Measurements from ENCODE around the gene CD82.
A peak's percentile ranks its signal among the peaks of the same experiment; 100 is the strongest.

CD82 gene

DNA sequence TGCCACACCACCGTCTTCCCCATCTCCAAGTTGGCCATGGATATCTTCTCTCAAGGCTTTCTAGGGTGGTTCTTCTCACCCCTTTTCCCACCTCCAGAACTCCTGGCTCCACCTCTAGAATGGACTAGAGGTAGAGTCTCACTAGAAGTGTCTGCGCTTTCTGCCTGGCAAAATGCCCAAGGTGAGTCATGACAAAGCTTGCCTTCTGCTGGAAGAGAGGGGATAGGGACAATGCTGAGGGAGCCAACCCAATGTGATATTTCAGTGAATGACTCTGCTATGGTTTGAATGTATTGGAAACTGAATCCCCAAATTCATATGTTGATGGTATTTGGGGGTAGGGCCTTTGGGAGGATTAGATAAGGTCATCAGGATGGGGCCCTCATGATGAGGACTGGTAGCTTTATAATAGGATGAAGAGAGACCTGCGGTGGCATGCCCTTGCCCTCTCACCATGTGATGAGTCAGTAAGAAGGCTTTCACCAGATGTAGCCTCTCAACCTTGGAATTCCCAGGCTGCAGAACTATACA, 4.1 kb upstream of the CD82 start:
- no peak for DNase-seq (ENCODE audit: low read depth)
- no peak for TF ChIP-seq CTCF (IDR thresholded peaks at IDR 0.05; ENCODE audit: control insufficient read depth, insufficient read depth, low read depth, low read length, missing control alignments)
- no peak overlapping the region for H3K4me3 ChIP-seq (ENCODE audit: control insufficient read depth, low read depth, low read length)

DNA sequence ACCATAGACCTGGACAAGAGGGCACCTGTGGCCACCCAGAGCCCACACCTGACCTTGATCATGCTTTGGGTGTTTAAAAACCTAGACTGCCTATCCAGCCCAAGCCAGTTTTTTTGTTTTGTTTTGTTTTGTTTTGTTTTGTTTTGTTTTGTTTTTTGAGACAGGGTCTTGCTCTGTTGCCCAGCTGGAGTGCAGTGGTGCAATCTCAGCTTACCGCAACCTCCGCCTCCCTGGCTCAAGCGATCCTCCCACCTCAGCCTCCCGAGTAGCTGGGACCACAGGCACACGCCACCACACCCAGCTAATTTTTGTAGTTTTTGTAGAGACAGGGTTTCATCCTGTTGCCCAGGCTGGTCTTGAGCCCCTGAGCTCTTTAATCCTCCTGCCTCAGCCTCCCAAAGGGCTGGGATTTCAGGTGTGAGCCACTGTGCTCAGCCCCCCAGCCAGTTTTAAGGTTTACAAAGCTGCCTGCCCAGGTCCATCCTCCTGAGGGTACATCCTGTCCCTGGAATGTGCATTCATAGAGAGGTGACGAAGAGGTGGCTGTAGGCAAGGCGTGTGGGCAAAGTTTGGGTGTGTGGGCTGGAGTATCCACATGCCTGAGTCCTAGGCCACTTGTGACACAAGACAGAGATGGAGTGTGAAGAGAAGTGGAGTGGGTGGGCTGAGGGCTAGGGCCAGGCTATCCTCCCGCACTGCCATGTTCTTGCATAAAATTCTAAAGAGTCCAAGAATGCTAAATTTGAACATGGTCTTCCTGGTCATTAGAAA, 3.3 kb upstream of the CD82 start:
- no peak for TF ChIP-seq CTCF (IDR thresholded peaks at IDR 0.05; ENCODE audit: control insufficient read depth, insufficient read depth, low read depth, low read length, missing control alignments)
- H3K4me3 ChIP-seq (ENCODE audit: control insufficient read depth, low read depth, low read length) = no peak overlapping the region
- DNase-seq (ENCODE audit: low read depth) = no peak

- no peak for TF ChIP-seq CTCF (IDR thresholded peaks at IDR 0.05; ENCODE audit: control insufficient read depth, insufficient read depth, low read depth, low read length, missing control alignments)
- no peak overlapping the region for H3K4me3 ChIP-seq (ENCODE audit: control insufficient read depth, low read depth, low read length)
- no peak for DNase-seq (ENCODE audit: low read depth)
Observed at GRCh38 chr11:44562845-44563460, 2.5 kb upstream of the CD82 start.

DNA sequence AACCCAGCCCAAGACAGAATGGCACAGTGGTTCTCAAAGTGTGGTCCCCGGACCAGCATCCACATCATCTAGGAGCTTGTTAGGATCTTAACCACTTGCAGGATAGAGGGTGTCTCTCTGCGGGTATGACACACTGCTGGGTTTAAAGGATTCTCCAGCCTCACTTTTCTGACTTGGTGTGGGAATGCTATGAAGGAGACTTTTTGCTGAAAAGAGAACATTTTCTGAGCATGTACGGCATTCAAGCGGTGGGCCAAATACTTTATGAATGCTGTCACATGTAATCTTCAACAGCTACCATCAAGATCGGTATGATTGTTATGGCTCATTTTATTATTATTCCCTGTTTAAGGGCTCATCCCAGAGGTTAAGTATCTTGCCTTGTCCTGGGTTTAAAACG, 1.8 kb upstream of the CD82 start:
- peak; percentile 47 for DNase-seq (ENCODE audit: low read depth)
- no peak overlapping the region for H3K4me3 ChIP-seq (ENCODE audit: control insufficient read depth, low read depth, low read length)
- TF ChIP-seq CTCF (IDR thresholded peaks at IDR 0.05; ENCODE audit: control insufficient read depth, insufficient read depth, low read depth, low read length, missing control alignments) = no peak

DNA sequence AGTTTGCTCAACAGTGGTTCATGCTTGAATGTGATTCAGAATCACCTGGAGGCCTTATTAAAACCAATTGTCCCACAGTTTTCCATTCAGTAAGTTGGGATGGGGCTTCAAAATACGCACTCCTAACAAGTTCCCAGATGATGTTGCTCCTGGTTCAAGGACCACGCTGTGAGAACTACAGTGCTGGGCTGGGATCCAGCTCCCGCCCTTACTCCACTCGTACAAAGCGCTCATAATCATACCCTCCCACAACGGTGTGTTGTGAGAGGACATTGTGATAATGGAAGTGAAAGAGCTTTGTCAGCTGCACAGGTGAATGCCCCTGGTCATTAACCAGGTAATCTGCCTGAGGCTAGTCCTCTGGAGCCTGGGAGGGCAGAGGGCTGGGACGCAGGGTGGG, 1.3 kb upstream of the CD82 start:
- no peak for DNase-seq (ENCODE audit: low read depth)
- H3K4me3 ChIP-seq (ENCODE audit: control insufficient read depth, low read depth, low read length) = no peak overlapping the region
- no peak for TF ChIP-seq CTCF (IDR thresholded peaks at IDR 0.05; ENCODE audit: control insufficient read depth, insufficient read depth, low read depth, low read length, missing control alignments)

DNA sequence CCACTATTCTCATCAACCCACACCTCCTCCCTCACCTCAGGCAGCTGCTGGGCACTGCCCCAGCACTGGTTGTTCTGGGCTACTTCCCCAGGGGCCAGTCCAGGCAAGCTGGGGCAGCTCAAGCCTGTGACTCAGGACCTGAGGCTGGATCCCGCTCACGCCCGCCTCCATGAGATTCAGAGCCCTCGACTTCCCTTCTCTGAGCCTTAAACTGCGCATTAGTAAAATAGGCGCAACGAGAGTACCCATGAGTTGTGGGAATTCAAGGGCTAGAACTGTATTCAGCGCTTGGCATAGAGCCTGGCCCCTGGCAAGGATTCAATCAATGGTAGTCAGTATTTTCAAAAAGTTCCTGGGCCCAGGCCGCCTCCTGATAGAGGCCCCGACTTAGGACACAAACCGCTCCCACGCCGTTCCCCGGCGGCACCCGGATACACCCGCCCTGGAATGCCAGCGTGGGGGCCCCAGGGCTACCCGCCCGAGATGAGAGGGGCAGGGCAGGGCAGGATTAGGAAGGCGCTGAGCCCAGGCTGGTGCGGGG, 723 bp upstream of the CD82 start:
- peak; percentile 57 for DNase-seq (ENCODE audit: low read depth)
- peak overlapping the region; percentile 38 for H3K4me3 ChIP-seq (ENCODE audit: control insufficient read depth, low read depth, low read length)

More for the DNA sequence above, 723 bp upstream of the CD82 start:
- TF ChIP-seq CTCF (IDR thresholded peaks at IDR 0.05; ENCODE audit: control insufficient read depth, insufficient read depth, low read depth, low read length, missing control alignments) = no peak
